Measurements from ENCODE around the gene TMEM244. TPM values are rescaled to one million over a fixed set of nuclear protein-coding genes. Genes with fewer than 3 reads are reported as not detected.
A peak's percentile ranks its signal among the peaks of the same experiment; 100 is the strongest.

Gene TMEM244
- total and polyA plus RNA-seq, 9 of the 15 experiments (the other 6 are each of a cell fraction or from before 2014, with no cell fraction given): not detected

GRCh38 chr6:129828229-129828628, 32.9 kb downstream of the TMEM244 start:
- ATAC-seq: peak; percentile 50
- H3K79me2 ChIP-seq (ENCODE audit: control insufficient read depth, insufficient read depth, low read length): no peaks in the 10 kb centered on the region
- peak overlapping the region; percentile 20; the same call in 1 of the 2 replicates for H3K4me2 ChIP-seq (ENCODE audit: insufficient read depth, low read length)
- H3K9ac ChIP-seq (ENCODE audit: insufficient read depth in 1 of 2, low read depth in 2 of 2, low read length in 2 of 2): no peak overlapping the region
- no peak overlapping the region for H3K4me3 ChIP-seq
- H3K36me3 ChIP-seq (ENCODE audit: control insufficient read depth, insufficient read depth, low read length): no peaks in the 10 kb centered on the region
- FAIRE-seq: no peak
- ChIA-PET CTCF (ENCODE audit: low intra/inter-chr PET ratio) (no interaction called here), POLR2A (interaction anchor here (1.5 kb wide), 1 partner anchor 16 kb away, joined by 3 read pairs; no protein-coding TSS in a partner anchor)
- no peaks in the 10 kb centered on the region for H3K9me1 ChIP-seq (ENCODE audit: control insufficient read depth, insufficient read depth, low read length)
- WGBS (ENCODE audit: insufficient coverage, low coverage, missing lambda C conversion rate): 55% methylated on average over 3 of the region's 3 CpGs
- intact Hi-C loops (cut with micrococcal nuclease): no loop called here
- no peaks in the 10 kb centered on the region for H4K20me1 ChIP-seq (replicated peaks; ENCODE audit: control insufficient read depth, insufficient read depth, low read length)
- no peak for DNase-seq (ENCODE audit: extremely low read depth in 1 of 4, low spot score in 3 of 4)
- no peak overlapping the region for H3K27ac ChIP-seq (ENCODE audit: extremely low read depth, low read depth, low read length)
- peak overlapping the region; percentile 75 for H2AFZ ChIP-seq (ENCODE audit: low read depth, low read length)
- in situ Hi-C loops (cut with MboI): no loop called here
- H3K4me1 ChIP-seq (replicated peaks in 1 of 2; ENCODE audit: control insufficient read depth in 2 of 2, insufficient read depth in 2 of 2, low read length in 2 of 2): no peaks in the 10 kb centered on the region
- BruUV-seq (replicated peaks): no TSS peak
- no peaks in the 10 kb centered on the region for H3K27me3 ChIP-seq (ENCODE audit: control insufficient read depth in 2 of 2, insufficient read depth in 2 of 2, low read length in 2 of 2)
- H3K9me3 ChIP-seq (replicated peaks; ENCODE audit: control insufficient read depth, insufficient read depth, low read depth, low read length): no peaks in the 10 kb centered on the region
- TF ChIP-seq GTF3C2 (IDR thresholded peaks at IDR 0.05; ENCODE audit: borderline replicate concordance, extremely low read depth, insufficient read length) (no peak), NR3C1 (CRISPR knock-in tag; IDR thresholded peaks at IDR 0.05) (no peak), CHD2 (IDR thresholded peaks at IDR 0.05; ENCODE audit: low read depth, low read length) (no peak), ZNF518B (CRISPR knock-in tag; IDR thresholded peaks at IDR 0.05) (no peak), ZNF197 (CRISPR knock-in tag; IDR thresholded peaks at IDR 0.05; ENCODE audit: low read depth) (no peak), RBBP5 (IDR thresholded peaks at IDR 0.05; ENCODE audit: borderline replicate concordance, insufficient read depth, low read length, poor library complexity, severe bottlenecking) (no peak), KAT7 (CRISPR knock-in tag; IDR thresholded peaks at IDR 0.05; ENCODE audit: borderline replicate concordance) (no peak), XRCC5 (IDR thresholded peaks at IDR 0.05; ENCODE audit: low read depth, low read length) (no peak), RFX5 (IDR thresholded peaks at IDR 0.05; ENCODE audit: low read depth, low read length) (no peak), ILF3 (IDR thresholded peaks at IDR 0.05; ENCODE audit: borderline replicate concordance) (no peak), ATF4 (CRISPR knock-in tag; IDR thresholded peaks at IDR 0.05) (no peak), ETV5 (CRISPR knock-in tag; IDR thresholded peaks at IDR 0.05; ENCODE audit: low read depth) (no peak), SMC3 (conservative IDR thresholded peaks at IDR 0.05; ENCODE audit: insufficient read depth, low read depth, low read length) (no peak), ZBED1 (IDR thresholded peaks at IDR 0.05) (no peak), RBFOX2 (IDR thresholded peaks at IDR 0.05; ENCODE audit: low read depth, low read length) (no peak)

Measured in K562 (cell line).